Gastrocnemius medialis (tissue), 4 donors: ENCODE measurements around the gene CDH20.

Source experiments
- CTCF ChIP-seq, 5 experiments: fragments of 450-650 bp in 3 of 5; fragments of 200-600 bp in 2 of 5; sonication (generic) in 2 of 5; IDR thresholded peaks in 4 of 5; conservative IDR thresholded peaks in 1 of 5; 1 replicate in 4 of 5; 2 replicates in 1 of 5; pipeline ENCODE4 v1.5.1; 2016 to 2019; ENCODE audit warnings: antibody characterized with exemption in 5 of 5, mild to moderate bottlenecking in 3 of 5, moderate library complexity in 3 of 5
- POLR2A ChIP-seq, 2 donors: fragments of 450-650 bp; IDR thresholded peaks; one replicate each; pipeline ENCODE4 v1.6.1; 2017; ENCODE audit warnings: antibody characterized with exemption in 2 of 2, mild to moderate bottlenecking in 2 of 2, moderate library complexity in 2 of 2

- TF ChIP-seq CTCF (IDR thresholded peaks at IDR 0.05 in 4 of 5, conservative IDR thresholded peaks at IDR 0.05 in 1 of 5) (no peak), POLR2A (IDR thresholded peaks at IDR 0.05) (no peak)
These were observed 256.5 kb downstream of the CDH20 start for GRCh38 chr18:61589724-61590065.
